NCI-H524 treated with DMSO at 0.1 percent for 48 hours (cell line): ENCODE data around the gene TFF1.

Source experiments
- DNase-seq: peaks from one replicate; lab custom pipeline; 2025; lab: John Stamatoyannopoulos, UW

The TFF1 gene

DNA sequence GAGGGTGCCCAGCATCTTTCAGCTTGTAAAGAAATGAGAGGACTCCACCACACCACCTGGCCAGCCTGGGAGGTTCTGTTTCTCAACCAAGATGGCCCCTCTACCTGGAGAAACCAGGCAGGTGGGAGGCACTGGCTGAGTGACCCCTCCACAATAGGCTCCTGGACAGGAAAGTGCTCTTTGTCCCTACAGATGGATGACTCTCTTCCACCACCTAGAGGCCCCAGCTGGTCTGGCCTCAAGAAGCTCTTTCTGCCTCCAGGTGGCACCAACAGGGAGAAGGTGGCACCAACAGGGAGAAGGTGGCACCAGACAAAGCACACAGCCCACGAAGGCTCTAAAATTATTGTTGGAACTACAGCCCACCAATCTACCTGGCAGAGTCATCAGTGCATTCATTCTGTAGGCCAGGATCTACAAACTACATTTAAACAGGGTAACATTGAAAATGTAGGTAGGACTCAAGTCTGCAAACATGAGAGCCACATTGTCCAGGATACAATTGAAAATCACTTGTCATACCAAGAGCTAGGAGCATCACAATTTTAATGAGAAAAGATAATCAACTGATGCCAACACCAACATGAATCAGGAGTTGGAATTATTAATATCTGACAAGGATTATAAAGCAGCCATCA, 15.1 kb upstream of the TFF1 start:
- DNase-seq: no peak

DNA sequence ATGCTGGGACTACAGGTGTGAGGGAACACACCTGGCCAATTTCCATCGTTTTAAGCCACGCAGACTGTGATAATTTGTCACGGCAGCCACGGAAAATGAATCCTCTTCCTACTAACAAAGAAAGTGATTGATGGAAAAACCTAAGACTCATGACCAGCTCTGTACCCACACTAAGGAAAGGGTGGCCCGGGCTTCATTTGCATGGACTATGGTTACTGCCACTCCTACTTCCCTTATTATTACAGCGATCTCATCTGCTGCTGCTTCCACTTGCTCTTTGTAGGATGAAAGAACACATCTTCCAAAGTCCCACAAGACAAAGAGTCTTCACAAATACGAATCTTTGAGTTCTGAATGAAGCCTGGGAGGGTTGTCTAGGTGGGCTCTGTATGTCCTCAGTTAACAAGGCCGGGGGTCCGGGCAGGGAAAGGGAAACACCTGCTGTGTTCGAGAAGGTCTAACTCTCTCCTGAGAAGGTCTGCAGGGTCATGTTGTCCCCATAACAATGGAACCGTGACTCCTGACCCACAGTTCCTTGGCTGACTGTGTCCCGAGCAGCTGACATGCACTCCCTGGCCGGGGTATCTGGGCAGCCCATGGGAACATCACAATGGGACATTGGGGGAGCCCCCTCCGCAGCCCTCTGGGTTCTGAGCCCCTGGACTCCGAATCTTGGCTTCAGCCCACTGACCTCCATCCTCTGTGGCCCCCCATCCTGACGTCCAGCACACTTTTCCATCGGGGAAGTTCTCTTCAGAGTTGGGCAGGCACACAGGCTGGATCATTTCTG, 13.3 kb upstream of the TFF1 start:
- DNase-seq: no peak

DNA sequence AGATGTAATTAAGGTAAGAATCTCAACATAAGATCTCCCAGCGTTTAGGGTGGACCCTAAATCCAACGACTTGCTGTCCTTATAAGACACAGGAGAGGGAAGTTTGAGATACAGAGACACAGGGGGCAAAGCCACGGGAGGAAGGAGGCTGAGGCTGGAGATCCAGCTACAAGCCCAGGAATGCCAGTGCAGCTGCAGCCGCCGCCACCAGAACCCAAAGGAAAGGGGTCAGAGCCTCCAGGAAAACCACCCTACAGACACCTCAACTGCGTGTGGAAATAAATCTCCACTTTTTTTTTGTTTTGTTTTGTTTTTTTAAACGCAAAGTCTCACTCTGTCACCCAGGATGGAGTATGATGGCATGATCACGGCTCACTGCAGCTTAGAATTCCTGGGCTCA, 12.1 kb upstream of the TFF1 start:
- DNase-seq: no peak

DNA sequence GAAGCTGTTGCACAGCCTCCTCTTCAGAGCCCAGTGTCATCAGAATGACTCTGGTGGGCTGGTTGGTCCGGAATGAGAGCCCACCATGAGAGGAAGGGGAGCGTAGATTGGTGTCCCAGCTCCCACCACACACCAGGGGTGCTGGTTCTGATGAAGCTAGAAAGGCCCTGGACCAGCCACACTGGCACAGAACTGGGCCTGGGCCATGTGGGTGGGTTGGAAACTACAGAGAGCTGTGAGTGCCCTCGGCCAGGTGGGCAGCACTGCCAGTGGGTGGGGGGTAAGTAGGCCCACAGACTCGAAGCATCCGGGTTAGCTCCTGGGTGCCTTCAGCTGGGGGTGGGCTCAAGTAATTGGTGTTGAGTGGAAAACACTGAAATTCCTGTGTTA, 11.6 kb upstream of the TFF1 start:
- no peak for DNase-seq

DNA sequence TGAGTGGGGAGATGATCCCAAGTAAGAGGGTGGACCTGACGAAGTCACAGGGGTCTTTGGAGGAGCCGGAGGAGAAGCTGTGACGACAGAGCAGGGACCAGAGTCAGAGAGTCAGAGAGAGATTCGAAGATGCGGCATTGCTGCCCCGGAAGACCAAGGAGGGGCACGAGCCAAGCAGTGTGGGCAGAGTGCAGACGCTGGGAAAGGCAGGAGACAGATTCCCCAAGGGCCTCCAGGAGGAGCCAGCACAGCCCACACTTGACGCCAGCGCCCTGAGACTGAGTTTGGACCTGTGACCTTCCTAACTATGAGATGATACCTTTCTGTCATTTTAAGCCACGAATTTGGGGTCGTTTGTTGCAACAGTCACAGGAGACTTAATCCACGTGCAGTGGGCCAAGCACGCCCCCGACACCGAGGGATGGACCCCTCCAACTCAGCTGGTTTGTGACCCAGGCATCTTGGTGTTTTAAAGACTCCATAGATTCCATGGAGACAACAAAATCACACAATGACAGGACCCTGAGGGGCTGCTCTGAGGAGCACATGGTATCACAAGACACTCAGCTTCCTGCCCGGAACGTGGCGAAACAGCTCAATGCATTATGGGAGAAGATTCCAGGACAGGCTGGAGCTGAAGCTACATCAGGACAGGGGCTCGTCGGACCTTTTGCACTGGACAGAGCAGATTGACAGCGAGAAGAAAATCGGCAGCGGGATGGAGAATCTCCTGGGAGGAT, 11.0 kb upstream of the TFF1 start:
- no peak for DNase-seq

DNA sequence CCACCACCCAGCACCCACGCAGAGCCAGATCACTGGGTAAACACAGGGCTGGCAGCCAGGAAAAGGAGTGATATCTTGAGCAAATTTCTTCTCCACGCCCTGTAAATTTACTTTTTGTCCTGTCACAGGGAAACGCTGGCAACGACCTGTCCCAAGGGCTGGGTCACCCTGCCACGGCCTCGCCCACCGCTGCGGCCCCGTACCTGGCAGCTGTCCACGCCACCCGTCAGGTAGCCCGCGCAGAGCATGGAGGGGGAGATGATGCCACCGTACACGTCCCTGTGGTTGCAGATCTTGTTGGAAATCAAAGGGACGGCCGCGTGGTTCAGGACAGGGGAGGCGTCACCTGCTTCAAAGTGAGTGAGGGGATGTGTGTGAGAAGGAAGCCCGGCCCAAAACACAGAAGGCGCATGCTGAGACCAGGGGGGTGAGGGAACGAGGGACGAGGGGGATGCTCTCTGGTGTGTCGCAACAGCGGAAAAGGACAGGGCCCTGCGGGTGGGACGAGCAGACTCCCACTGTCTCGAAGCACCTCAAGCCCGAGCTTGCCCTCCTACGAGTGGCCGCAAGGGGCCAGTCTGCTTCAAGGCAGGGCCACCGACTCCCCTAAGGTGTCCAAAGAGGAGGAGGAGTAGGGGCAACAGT, 10.1 kb upstream of the TFF1 start:
- no peak for DNase-seq

DNA sequence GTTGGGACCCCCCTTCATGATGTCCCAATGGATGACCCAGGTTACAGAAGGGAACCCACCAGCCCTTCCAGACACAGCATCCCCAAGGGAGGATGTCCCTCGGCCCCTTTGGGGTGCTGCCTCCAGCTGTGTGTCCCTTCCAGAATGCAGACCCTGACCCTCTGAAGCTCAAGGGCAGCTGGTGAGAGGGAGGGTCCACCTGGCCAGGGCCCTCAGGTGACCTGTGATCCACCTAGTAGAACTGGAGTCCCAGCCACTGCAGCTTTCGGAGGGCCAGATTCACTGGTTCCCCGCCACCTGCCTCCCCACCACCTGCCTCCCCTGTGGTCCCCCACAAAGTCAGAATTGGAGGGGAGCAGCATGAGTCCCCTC, 9.6 kb upstream of the TFF1 start:
- DNase-seq: no peak

DNA sequence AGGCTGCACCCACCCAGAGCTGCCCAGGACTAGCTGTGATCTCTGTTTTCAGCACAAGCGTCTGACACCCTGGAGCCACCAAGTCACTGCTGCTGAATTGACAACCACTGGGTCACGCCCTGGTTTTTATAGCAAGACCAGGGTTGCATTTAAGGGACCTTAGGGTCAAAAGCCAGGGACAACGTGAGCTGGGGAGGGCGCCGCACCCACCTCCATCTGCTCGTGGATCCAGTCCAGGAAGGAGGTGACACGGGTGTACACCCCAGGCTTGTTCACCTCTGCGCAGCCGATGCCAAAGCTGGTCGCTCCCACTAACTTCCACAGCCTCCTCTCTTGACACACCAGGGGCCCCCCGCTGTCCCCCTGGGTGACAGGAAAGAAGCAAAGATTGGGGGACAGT, 9.2 kb upstream of the TFF1 start:
- no peak for DNase-seq

DNA sequence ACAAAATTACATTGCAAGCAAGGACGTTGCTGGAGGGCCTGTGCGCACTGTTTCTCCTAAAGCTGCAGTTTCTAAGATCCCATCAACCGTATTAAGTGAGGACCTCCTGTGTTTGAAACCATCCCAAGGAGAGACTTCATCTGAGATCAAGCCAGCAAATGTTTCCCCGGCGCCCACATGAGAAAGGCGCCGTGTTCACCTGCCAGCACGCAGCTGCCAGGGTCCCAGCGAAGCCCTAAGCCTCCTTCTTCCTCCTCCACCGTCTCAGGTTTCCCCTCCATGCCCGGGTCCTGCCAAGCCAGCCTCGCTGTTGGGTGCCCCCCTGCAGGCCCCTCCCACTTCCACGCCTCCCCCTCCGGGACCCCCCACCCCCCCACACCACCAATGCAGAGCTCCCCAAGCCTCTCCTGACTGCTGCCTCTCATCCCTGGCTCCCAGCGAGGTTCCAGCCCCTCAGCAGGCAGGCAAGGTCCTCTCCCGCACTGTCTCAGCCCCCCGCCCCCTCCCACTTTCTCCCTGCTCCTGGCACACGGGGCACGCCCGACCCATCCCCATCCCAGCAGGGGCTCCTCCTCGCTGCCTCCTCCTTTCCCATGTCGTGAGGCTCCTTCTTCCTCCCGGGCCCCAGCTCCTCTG, 8.6 kb upstream of the TFF1 start:
- no peak for DNase-seq

DNA sequence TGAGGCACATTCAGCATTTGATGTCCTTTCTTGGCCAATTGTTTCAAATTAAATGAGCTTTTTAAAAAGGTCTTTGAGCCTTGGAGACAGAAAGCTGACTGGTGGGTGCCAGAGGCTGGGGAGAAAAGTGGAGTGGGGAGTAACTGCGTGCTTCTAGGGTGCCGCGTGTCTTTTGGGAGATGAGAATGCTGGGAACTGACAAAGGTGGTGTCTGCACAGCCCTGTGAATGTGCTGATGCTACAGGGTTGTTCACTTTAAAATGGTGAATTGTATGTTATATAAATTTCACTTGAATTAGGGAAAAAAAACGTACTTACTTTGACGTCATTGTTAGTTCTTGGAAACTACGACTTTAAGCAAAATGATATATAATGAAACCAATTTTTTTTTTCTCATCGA, 8.1 kb upstream of the TFF1 start:
- no peak for DNase-seq

DNA sequence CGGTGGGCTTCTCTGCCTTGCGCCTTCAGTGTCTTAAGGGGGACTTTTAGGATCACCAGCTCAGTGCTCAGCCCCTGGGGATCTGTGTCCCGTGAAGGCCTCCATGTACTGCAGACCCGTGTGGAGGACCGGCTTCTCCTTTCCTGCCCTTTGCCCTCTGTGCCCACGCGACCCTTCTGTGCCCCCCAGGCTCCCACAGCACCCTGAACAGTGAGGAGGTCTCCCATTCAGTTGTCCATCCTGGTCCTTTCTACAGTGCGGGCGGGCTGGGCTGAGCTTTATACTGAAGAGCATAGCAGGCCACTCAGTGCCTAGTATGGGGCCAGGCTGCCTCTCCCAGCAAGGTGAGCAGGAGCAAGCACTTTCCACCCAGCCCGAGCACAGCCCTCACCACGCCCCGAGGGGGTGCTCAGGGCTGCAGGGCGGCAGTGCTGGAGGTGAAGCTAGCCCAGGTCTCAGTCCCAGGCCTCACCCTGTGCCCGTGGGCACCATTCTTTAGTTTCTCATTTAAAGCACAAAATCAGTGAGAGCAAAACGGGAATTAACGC, 7.6 kb upstream of the TFF1 start:
- no peak for DNase-seq

DNA sequence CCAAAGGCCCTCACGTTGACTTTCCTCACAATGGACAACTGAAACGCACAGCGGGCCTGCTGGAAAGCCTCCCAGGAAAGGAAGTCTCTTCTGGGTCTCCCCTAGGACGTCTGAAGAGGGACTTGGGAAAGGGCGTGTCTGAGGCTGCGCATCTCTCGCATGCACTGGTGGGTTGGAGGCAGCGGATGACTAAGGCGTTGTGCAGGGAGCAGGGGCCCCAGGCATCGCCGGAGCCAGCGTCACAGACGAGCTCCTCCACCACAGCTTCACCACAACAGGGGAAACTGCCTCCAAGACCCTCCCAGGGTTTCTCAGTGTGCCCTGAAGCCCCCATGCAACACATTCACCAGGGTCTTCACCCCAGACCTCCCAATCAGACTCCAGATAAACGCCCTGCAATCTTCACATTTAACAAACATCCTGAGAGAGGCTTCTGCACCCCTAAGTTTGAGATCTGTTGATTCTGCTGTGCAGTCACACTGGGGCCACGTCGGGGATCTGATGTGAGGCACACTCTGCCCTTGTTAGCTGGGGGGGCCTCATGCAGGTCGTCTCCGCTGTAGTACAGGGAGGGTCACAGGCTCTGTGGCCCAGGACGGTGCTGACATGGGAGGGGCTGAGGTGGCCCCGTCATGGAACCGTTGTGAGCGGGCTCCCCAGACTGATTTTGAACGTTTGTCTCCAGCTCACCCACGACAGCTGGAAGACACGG, 7.0 kb upstream of the TFF1 start:
- no peak for DNase-seq

DNA sequence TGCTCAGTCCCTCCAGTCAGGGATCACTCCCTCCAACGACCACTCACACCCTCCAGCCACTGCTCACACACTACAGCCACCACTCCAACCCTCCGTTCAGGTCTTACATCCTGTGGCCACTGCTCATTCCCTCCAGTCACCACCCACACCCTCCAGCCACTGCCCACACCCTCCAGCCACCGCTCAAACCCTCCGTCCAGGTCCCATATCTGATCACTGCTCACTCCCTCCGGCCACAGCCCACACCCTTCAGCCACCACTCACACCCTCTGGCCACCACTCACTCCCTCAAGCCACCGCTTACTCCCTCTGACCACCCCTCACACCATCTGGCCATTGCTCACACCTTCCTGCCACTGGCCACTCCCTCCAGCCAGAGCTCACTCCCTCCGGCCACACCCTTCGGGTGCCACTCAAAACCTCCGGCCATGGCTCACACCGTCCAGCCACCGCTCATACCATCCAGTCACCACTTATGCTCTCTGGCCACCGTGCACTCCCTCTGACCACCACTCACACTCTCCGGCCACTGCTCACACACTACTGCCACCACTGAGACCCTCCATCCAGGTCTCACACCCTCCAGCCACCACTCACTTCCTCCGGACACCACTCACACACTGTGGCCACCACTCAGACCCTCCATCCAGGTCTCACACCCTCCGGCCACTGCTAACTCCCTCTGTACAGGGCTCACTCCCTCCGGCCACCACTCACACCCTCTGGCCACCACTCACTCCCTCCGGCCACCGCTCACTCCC, 4.7 kb upstream of the TFF1 start:
- DNase-seq: no peak

DNA sequence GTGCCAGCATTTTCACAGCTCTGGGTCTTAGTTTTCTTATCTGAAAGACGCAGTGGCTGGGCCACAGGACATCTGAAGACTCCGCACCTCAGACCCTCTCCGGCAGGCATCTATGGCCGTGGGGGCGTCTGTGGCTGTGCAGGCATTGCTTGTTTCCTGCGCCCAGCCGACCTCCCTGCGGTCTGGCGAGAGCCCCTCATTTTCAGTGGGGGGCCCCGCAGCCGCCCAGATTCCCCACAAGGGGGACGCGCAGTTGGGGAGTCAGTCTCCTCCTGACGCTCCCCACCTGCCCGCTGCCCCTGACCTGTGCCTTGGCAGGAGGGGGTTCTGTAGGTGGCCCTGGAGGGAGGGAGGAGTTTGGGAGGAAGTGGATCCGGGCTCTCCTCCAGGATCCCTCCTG, 3.5 kb upstream of the TFF1 start:
- DNase-seq: no peak

DNA sequence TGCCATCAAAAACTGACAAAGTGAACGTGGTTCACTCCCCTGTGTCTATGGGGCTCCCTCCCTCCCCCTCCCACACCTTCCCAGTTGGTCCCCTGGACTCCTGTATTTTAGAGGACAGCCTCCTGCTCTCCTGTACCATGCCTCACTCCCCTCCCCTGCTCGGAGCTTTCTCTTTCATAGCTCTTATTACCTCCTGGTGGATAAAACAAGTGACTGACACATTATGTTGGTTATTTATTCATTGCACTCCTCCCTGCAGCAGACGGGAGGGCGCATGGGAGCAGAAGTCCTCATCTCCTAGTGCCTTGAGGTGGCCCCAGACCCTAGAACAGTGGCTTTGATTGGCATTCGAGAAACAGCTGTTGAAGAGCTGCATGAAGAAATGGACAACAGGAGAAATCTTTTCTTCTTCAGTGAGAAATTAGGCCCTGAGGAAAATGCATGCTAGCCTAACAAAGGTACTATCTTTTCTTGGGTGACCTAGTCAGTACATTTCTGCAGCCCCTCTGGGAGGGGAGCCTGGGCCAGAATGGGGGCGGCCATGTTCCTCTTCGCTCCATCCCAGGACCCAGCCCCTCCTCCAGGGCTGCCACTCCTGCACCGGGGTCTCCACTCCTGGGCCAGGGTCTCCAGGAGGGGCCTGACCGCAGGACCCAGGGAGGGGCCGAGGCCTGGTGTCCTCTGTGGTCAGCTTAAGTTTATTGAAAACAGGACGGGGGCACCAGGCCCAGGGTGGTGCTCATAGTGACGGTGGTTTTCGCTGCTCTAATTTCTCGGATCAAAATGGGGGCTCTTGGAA, 1.2 kb upstream of the TFF1 start:
- no peak for DNase-seq

DNA sequence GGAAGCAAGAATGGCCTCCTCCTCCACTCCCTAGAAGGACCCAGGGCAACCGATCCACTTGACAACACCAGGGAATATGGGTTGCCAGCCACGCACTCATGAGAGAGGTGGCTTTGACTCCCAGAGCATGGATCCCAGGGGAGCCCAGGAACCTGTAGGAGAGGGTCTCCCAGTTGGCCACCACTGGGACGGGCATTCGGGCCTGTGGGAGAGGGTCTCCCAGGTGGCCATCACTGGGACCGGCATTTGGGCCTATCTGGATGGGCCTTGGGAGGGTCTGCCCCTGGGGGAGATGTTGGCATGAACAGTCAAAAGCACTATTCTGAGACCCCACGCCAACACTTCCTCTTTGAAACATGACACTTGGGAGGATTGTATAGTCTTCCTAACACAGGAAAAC, 565 bp downstream of the TFF1 start:
- DNase-seq: no peak

DNA sequence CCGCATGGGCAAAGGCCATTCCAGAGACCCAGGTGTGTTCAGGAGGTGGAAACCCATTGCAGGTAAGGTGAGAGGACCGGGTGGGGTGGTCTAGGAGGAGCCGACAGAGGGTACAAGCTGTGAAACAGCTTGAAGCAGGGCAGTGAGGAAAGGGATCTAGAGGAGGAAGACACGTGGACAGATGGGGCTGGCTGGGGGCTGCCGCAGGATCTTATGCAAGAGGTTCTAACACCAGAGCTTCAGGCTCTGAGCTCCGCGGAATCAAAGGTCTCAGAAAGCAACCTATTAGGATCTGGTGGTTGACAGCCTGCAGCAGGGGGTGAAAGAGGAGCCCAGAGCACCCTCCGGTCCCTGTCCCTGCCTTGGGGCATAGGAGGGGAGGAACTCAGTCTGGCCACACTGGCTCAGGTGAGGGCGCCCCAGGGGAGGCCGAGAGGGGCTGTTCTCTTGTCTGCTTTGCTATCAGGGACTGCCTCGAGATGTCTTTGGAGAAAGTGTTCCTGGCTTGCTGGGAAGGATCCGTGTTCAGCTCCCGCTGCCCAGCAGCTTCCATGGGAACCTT, 1.9 kb downstream of the TFF1 start:
- DNase-seq: no peak

DNA sequence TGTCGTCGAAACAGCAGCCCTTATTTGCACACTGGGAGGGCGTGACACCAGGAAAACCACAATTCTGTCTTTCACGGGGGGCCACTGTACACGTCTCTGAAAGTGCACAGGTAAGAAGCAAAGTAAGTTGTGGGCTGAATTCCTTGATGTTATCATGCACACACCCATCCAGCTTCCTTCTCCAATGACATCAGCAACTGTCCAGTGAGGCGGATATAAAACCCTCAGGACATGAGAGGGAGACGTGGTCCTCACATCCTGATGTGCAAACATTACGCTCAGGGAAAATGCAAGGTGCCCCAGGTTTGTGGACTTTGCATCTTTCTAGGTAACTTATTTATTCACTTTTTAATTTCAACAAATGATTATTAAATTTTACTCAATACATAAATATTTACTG, 3.0 kb downstream of the TFF1 start:
- DNase-seq: no peak

DNA sequence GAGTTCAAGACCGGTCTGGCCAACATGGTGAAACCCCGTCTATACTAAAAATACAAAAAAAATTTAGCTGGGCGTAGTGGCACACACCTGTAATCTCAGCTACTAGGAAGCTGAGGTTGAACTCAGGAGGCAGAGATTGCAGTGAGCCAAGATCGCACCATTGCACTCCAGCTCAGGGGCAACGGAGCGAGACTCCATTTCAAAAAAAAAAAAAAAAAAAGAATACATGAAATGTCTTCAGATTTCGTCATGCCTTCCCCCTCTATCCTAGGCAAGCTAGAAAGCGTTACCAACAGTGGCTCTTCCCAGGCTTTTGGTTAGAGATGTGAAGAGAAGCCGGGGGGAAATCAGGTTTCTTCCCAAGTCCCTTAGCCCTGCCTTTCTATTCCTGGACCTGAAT, 3.6 kb downstream of the TFF1 start:
- no peak for DNase-seq

DNA sequence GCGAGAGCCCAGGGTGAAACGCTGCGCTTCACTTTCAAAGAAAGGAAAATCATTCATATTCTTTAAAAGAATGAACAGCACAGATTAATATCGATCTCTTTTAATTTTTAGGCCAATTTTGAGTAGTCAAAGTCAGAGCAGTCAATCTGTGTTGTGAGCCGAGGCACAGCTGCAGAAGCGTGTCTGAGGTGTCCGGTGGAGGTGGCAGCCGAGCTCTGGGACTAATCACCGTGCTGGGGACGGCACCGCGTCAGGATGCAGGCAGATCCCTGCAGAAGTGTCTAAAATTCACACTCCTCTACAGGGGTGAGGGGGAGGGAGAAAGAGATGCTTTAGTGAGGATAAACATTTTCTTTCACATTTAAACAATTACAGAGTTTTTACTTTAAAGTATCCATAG, 4.1 kb downstream of the TFF1 start:
- no peak for DNase-seq
